Transverse colon (tissue), 4 donors: ENCODE measurements around the gene BCKDHA. TPM values are rescaled to one million over a fixed set of nuclear protein-coding genes. Genes with fewer than 3 reads are reported as not detected.

Experiments
- DNase-seq: peaks from one replicate; pipeline ENCODE4 v3.0.0-alpha.2; 2019
- H3K27ac ChIP-seq, 4 donors: fragments of 200-600 bp; sonication (generic); 2 replicates each; pipeline ENCODE4 v1.5.1; 2016 to 2018; ENCODE audit warnings: inconsistent platforms in 4 of 4
- H3K27me3 ChIP-seq: fragments of 200-600 bp; sonication (generic); 2 replicates; pipeline ENCODE4 v1.5.1; 2017; ENCODE audit warnings: inconsistent platforms
- H3K36me3 ChIP-seq, 4 donors: fragments of 200-600 bp; sonication (generic); 2 replicates each; pipeline ENCODE4 v1.5.1; 2017 to 2019; ENCODE audit warnings: inconsistent platforms in 4 of 4
- H3K4me1 ChIP-seq, 4 donors: fragments of 200-600 bp; sonication (generic); 2 replicates each; pipeline ENCODE4 v1.5.1; 2017 to 2020; ENCODE audit warnings: inconsistent platforms in 4 of 4
- H3K4me3 ChIP-seq, 4 donors: fragments of 200-600 bp; sonication (generic); 1 replicate in 1 of 4; 2 replicates in 3 of 4; pipeline versions ENCODE4 v1.5.1 to v1.6.1; 2017 to 2019; ENCODE audit warnings: inconsistent platforms in 4 of 4
- H3K9me3 ChIP-seq, 2 donors: fragments of 200-600 bp; sonication (generic); 2 replicates each; pipeline ENCODE4 v1.5.1; 2017 to 2019; ENCODE audit warnings: inconsistent platforms in 2 of 2
- CTCF ChIP-seq, 5 experiments: fragments of 200-600 bp in 3 of 5; fragments of 450-650 bp in 2 of 5; sonication (generic) in 3 of 5; IDR thresholded peaks; 1 replicate in 2 of 5; 2 replicates in 3 of 5; pipeline ENCODE4 v1.5.1; 2016 to 2017; ENCODE audit warnings: antibody characterized with exemption in 5 of 5, inconsistent platforms in 3 of 5, mild to moderate bottlenecking in 2 of 5, moderate library complexity in 1 of 5
- EP300 ChIP-seq: sonication (generic); formaldehyde crosslinking; IDR thresholded peaks from one replicate; pipeline ENCODE4 v1.6.1; 2017; ENCODE audit warnings: antibody characterized with exemption, low read depth
- POLR2A ChIP-seq: fragments of 450-650 bp; IDR thresholded peaks from one replicate; pipeline ENCODE4 v1.6.1; 2016; ENCODE audit warnings: antibody characterized with exemption, mild to moderate bottlenecking, moderate library complexity
- POLR2AphosphoS5 ChIP-seq, 3 donors: sonication (generic); formaldehyde crosslinking; IDR thresholded peaks; one replicate each; pipeline ENCODE4 v1.6.1; 2016; ENCODE audit warnings: antibody characterized with exemption in 3 of 3
- WGBS, 2 donors: methylation state at CpG; one replicate each; pipeline ENCODE4 v1.1.5; 2018; ENCODE audit warnings: low coverage in 1 of 2; 5-methylcytosine and 5-hydroxymethylcytosine counted together
- in situ Hi-C, 4 donors: fragments of 200-750 bp; cut with MboI; loops; one replicate each; pipeline versions ENCODE4 v1.15.0 to v1.15.1; 2017; ENCODE audit warnings: low sequenced_read_pairs in 3 of 4, low pct_ligation_motif_present in 1 of 4, low pct_unique_long_range_greater_than_20kb in 1 of 4
- intact Hi-C: fragments of 100-400 bp; cut with DNase I; formaldehyde crosslinking; loops from one replicate; pipeline ENCODE4 v1.15.1; 2023; ENCODE audit warnings: low total_unique reads
- total RNA-seq, 4 donors: library from RNA; depleted of rRNA; stranded (reverse); fragments of >200 nt; gene quantifications; one replicate each; pipeline ENCODE4 v1.1.0, GENCODE V29; 2016

Gene BCKDHA
- total RNA-seq, 4 donors from 2014 or later, result 12.0 to 29.9 (median 20.9) TPM

GRCh38 chr19:41452584-41453275 is 55.1 kb downstream of the BCKDHA start:
- 63 to 75% methylated on average over 1 to 6 of the region's 6 CpGs for WGBS, 2 donors
- Histone ChIP-seq H3K36me3 (no peaks in the 10 kb centered on the region), H3K4me1 (peaks cover 0 to 5% (median 2%) of the 10 kb centered on the region in 4 donors), H3K9me3 (no peaks in the 10 kb centered on the region), H3K27ac (no peak overlapping the region), H3K27me3 (peaks cover 15% of the 10 kb centered on the region), H3K4me3 (no peak overlapping the region)
- intact Hi-C loops (no loop called here), in situ Hi-C loops (loop anchor here in 2 of 4 donors (10.0 to 25.0 kb wide), 2 partner anchors 110 to 122 kb away; partner anchors contain the start of gene CEACAM21 (in 1 of the 2))
- no peak for TF ChIP-seq CTCF (IDR thresholded peaks at IDR 0.05)
- no peak for TF ChIP-seq POLR2AphosphoS5 (IDR thresholded peaks at IDR 0.05)
- TF ChIP-seq EP300, result no peak
- TF ChIP-seq POLR2A, result no peak
- DNase-seq, result no peak

GRCh38 chr19:41455936-41456335 is 58.3 kb downstream of the BCKDHA start:
- intact Hi-C loops (no loop called here), in situ Hi-C loops (loop anchor here in 3 of 4 donors (5.0 to 25.0 kb wide), 3 partner anchors 101 to 119 kb away; partner anchors contain the start of gene CEACAM21 (in 1 of the 3))
- WGBS, 2 donors, result 27% methylated on average over 2 of the region's 2 CpGs; no CpG with 5 or more reads in 1 of the 2 donors

GRCh38 chr19:41456342-41456918 is 58.8 kb downstream of the BCKDHA start:
- Histone ChIP-seq H3K4me1 (peaks cover 0 to 4% (median 0%) of the 10 kb centered on the region in 4 donors), H3K4me3 (no peak overlapping the region), H3K9me3 (no peaks in the 10 kb centered on the region), H3K27ac (peak overlapping the region in 1 of 4 donors; percentile 26), H3K27me3 (peaks cover 21% of the 10 kb centered on the region), H3K36me3 (no peaks in the 10 kb centered on the region)
- in situ Hi-C loops (loop anchor here in 3 of 4 donors (5.0 to 25.0 kb wide), 3 partner anchors 101 to 118 kb away; partner anchors contain the start of gene CEACAM21 (in 1 of the 3)), intact Hi-C loops (no loop called here)
- WGBS, 2 donors, result 25 to 26% methylated on average over 5 to 7 of the region's 7 CpGs
- no peak for DNase-seq
- no peak for TF ChIP-seq POLR2A
- TF ChIP-seq POLR2AphosphoS5 (IDR thresholded peaks at IDR 0.05), result no peak

More at GRCh38 chr19:41455936-41456335, 58.3 kb downstream of the BCKDHA start:
- no peak for DNase-seq
- TF ChIP-seq CTCF (IDR thresholded peaks at IDR 0.05) (no peak), POLR2AphosphoS5 (IDR thresholded peaks at IDR 0.05) (no peak), POLR2A (no peak), EP300 (no peak)
- H3K9me3 ChIP-seq, result no peaks in the 10 kb centered on the region
- H3K27me3 ChIP-seq, result peaks cover 17% of the 10 kb centered on the region
- no peak overlapping the region for H3K27ac ChIP-seq
- H3K4me3 ChIP-seq, result no peak overlapping the region
- no peaks in the 10 kb centered on the region for H3K36me3 ChIP-seq
- peaks cover 0 to 4% (median 0%) of the 10 kb centered on the region in 4 donors for H3K4me1 ChIP-seq

- intact Hi-C loops (no loop called here), in situ Hi-C loops (loop anchor here in 3 of 4 donors (5.0 to 25.0 kb wide), 3 partner anchors 100 to 118 kb away; partner anchors contain the start of gene CEACAM21 (in 1 of the 3))
- Histone ChIP-seq H3K27me3 (peaks cover 23% of the 10 kb centered on the region), H3K4me1 (peaks cover 0 to 4% (median 0%) of the 10 kb centered on the region in 4 donors), H3K4me3 (no peak overlapping the region), H3K36me3 (no peaks in the 10 kb centered on the region), H3K27ac (no peak overlapping the region), H3K9me3 (no peaks in the 10 kb centered on the region)
- DNase-seq, result no peak
- TF ChIP-seq POLR2A (no peak), EP300 (no peak), POLR2AphosphoS5 (IDR thresholded peaks at IDR 0.05) (no peak), CTCF (IDR thresholded peaks at IDR 0.05) (no peak)
- WGBS, 2 donors, result 25 to 40% methylated on average over 1 of the region's 1 CpG
Observed at GRCh38 chr19:41457241-41457640, 59.6 kb downstream of the BCKDHA start.
